A673 (cell line): ENCODE results near the gene DNAAF5. TPM values are rescaled to one million over a fixed set of nuclear protein-coding genes. Genes with fewer than 3 reads are reported as not detected.
A peak's percentile ranks its signal among the peaks of the same experiment; 100 is the strongest.

Source experiments
- BruUV-seq: library from RNA; stranded (reverse); fragments of 400-500 nt; replicated peaks from 2 replicates; lab custom pipeline; 2021; lab: Mats Ljungman, UMichigan
- CTCF ChIA-PET: fragments of 300-600 bp; sonication (Branson Sonifier 250); formaldehyde crosslinking; loops from one replicate; lab custom pipeline; 2022; ENCODE audit warnings: antibody characterized with exemption; lab: Charles Lee
- POLR2A ChIA-PET: fragments of 300-600 bp; sonication (Branson Sonifier 250); formaldehyde crosslinking; loops from one replicate; lab custom pipeline; 2022; ENCODE audit warnings: antibody characterized with exemption; ENCODE audit not compliant: low non-redundant PET; lab: Charles Lee
- DNase-seq: peaks from one replicate; pipeline ENCODE4 v3.0.0-alpha.2; 2015; ENCODE audit warnings: low spot score
- H3K27ac ChIP-seq: fragments of 200-600 bp; sonication (generic); 2 replicates; pipeline ENCODE4 v1.5.1; 2016; ENCODE audit warnings: mixed run types, low read depth, mild to moderate bottlenecking, mixed read lengths, antibody characterized with exemption, low read length; ENCODE audit not compliant: poor library complexity, severe bottlenecking
- H3K27me3 ChIP-seq: fragments of 200-600 bp; sonication (generic); replicated peaks from 2 replicates; pipeline ENCODE4 v1.6.1; 2017; ENCODE audit warnings: mixed run types, low read depth, mild to moderate bottlenecking, mixed read lengths, antibody characterized with exemption, low read length; ENCODE audit not compliant: insufficient read depth, poor library complexity
- H3K36me3 ChIP-seq: fragments of 200-600 bp; sonication (generic); 2 replicates; pipeline ENCODE4 v1.6.1; 2016; ENCODE audit warnings: mixed run types, mild to moderate bottlenecking, mixed read lengths, antibody characterized with exemption, low read length; ENCODE audit not compliant: insufficient read depth, poor library complexity, severe bottlenecking
- H3K4me1 ChIP-seq: fragments of 200-600 bp; sonication (generic); 2 replicates; pipeline ENCODE4 v1.6.1; 2017; ENCODE audit warnings: mixed run types, mild to moderate bottlenecking, mixed read lengths, antibody characterized with exemption, low read length; ENCODE audit not compliant: insufficient read depth, poor library complexity, severe bottlenecking
- H3K4me3 ChIP-seq: fragments of 200-600 bp; sonication (generic); 2 replicates; pipeline ENCODE4 v1.5.1; 2016; ENCODE audit warnings: low read depth, mixed run types, mild to moderate bottlenecking, mixed read lengths, low read length; ENCODE audit not compliant: poor library complexity, severe bottlenecking
- H3K9me3 ChIP-seq: fragments of 200-600 bp; sonication (generic); 2 replicates; pipeline ENCODE4 v1.6.1; 2016; ENCODE audit warnings: mixed run types, low read depth, mild to moderate bottlenecking, mixed read lengths, antibody characterized with exemption, low read length; ENCODE audit not compliant: poor library complexity, severe bottlenecking
- EZH2 ChIP-seq: fragments of 200-600 bp; sonication (generic); IDR thresholded peaks from 2 replicates; pipeline ENCODE4 v1.6.1; 2017; ENCODE audit warnings: borderline replicate concordance, low read depth, mild to moderate bottlenecking, mixed read lengths, antibody characterized with exemption, low read length; ENCODE audit not compliant: poor library complexity, severe bottlenecking
- intact Hi-C: fragments of 100-400 bp; cut with micrococcal nuclease; formaldehyde crosslinking; loops from one replicate; pipeline ENCODE4 v1.10.0; 2022; ENCODE audit not compliant: unreplicated experiment
- total RNA-seq: library from RNA; stranded (reverse); gene quantifications from 2 replicates; pipeline ENCODE4 v1.2.3, GENCODE V29; 2021
- TF ChIP-seq, protein P1 (sequence below): fragments of 300-800, 200-600 bp; sonication (generic); conservative IDR thresholded peaks from 2 replicates; pipeline ENCODE4 v1.5.1; 2017; ENCODE audit warnings: low read depth, mild to moderate bottlenecking, antibody characterized with exemption, low read length, moderate library complexity, mixed read lengths

Gene DNAAF5
- total RNA-seq, 1 experiment from 2014 or later, result 78.1 TPM

DNA sequence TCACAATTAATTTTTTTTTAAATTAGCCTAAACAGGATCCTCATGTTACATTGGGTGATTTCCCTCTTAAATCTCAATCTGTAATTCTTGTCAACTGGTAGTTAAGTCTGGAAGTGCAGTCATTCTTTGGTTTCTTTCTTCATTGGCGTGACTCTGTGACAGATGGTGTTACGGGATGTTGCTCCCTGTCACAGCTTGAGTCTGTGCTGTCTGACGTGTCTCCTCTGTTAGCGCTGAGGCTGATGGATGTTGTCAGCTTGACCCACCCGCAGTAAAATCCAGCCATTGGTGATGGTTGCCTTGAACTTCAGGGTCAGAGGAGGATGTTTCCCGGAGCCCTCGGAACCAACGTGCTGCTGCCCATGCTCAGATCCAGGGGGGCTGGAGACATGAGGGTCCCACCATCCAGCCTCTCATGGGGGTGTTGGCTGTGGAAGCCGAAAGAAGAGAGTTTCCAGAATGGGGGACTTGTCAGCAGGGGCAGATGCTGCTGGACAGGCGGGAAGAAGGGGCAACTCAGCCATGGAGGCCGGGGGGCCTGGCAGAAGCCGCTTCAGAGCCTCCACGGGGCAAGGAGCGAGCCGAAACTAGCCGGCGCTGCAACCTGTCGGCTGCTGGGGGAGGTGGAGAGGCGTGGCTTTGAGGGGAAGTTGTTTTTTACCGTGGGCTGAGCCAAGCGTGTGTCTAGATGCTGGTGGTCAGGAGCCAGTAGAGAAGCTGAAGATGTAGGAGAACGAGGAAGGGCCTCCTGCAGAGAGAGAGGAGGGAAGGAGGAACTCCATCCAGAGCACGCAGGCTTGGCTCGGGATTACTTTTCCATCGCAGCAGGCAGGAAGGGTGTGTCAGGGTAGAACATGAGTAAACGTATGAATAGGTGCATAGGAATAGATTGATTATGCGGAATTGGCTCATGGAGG, 109.2 kb downstream of the DNAAF5 start:
- no peaks in the 10 kb centered on the region for H3K27me3 ChIP-seq
- TF ChIP-seq EZH2, result no peak
- TF ChIP-seq, protein P1, sequence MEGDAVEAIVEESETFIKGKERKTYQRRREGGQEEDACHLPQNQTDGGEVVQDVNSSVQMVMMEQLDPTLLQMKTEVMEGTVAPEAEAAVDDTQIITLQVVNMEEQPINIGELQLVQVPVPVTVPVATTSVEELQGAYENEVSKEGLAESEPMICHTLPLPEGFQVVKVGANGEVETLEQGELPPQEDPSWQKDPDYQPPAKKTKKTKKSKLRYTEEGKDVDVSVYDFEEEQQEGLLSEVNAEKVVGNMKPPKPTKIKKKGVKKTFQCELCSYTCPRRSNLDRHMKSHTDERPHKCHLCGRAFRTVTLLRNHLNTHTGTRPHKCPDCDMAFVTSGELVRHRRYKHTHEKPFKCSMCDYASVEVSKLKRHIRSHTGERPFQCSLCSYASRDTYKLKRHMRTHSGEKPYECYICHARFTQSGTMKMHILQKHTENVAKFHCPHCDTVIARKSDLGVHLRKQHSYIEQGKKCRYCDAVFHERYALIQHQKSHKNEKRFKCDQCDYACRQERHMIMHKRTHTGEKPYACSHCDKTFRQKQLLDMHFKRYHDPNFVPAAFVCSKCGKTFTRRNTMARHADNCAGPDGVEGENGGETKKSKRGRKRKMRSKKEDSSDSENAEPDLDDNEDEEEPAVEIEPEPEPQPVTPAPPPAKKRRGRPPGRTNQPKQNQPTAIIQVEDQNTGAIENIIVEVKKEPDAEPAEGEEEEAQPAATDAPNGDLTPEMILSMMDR, result no peak
- H3K9me3 ChIP-seq, result no peaks in the 10 kb centered on the region
- H3K4me3 ChIP-seq, result no peak overlapping the region
- no TSS peak for BruUV-seq
- ChIA-PET CTCF (interaction anchor here (1.0 kb wide), 1 partner anchor 19 kb away, joined by 3 read pairs; no protein-coding TSS in a partner anchor), POLR2A (no interaction called here)
- no peak for DNase-seq
- peak overlapping the region; percentile 19 for H3K27ac ChIP-seq
- intact Hi-C loops, result no loop called here
- peaks cover 19% of the 10 kb centered on the region for H3K36me3 ChIP-seq
- H3K4me1 ChIP-seq, result peaks cover 26% of the 10 kb centered on the region

Other genes starting within 250 kb of the DNAAF5 start
- gene PDGFA, start 206.9 kb upstream of the DNAAF5 start, total RNA-seq, result 2.1 and 4.3 TPM in 2 replicates
- gene PRKAR1B, start 582 bp downstream of the DNAAF5 start, total RNA-seq, result 27.2 and 29.0 TPM in 2 replicates
- gene SUN1, start 105.8 kb downstream of the DNAAF5 start, total RNA-seq, result 189 and 203 TPM in 2 replicates
- 49.7 and 51.9 TPM in 2 replicates for gene GET4, start 149.9 kb downstream of the DNAAF5 start, total RNA-seq
- 16.4 and 18.6 TPM in 2 replicates for gene ADAP1, start 228.0 kb downstream of the DNAAF5 start, total RNA-seq
- gene COX19, start 248.8 kb downstream of the DNAAF5 start, total RNA-seq, result 17.6 and 18.8 TPM in 2 replicates